HepG2 (cell line): Measurements from ENCODE around the gene ZCCHC8. TPM values are rescaled to one million over a fixed set of nuclear protein-coding genes. Genes with fewer than 3 reads are reported as not detected.

ENCODE experiments used
- ATAC-seq: fragments of 200-7000 bp; cut with Tn5 transposase; 3 replicates; pipeline ENCODE4 v1.9.1; 2020; ENCODE audit warnings: mild to moderate bottlenecking, moderate library complexity
- BruUV-seq: library from RNA; stranded (reverse); fragments of 400-500 nt; replicated peaks from 2 replicates; lab custom pipeline; 2021; lab: Mats Ljungman, UMichigan
- CTCF ChIA-PET: fragments of 300-600 bp; formaldehyde crosslinking; extraction: SDS; loops from one replicate; lab custom pipeline; 2021; ENCODE audit warnings: low total read pairs, inconsistent platforms, low intra/inter-chr PET ratio; lab: Yijun Ruan, JAX
- POLR2A ChIA-PET: fragments of 350-600 bp; sonication (Branson Sonifier 250); formaldehyde crosslinking; loops from one replicate; lab custom pipeline; 2020; ENCODE audit warnings: antibody characterized with exemption, inconsistent platforms; lab: Yijun Ruan, JAX
- DNase-seq: peaks from one replicate; pipeline ENCODE4 v3.0.0-alpha.2; 2015; ENCODE audit warnings: low spot score
- FAIRE-seq: peaks from 3 replicates; lab custom pipeline; 2011; peaks lifted over from hg19 to GRCh38; lab: Jason Lieb, UNC
- H2AFZ ChIP-seq: one replicate; pipeline ENCODE4 v1.6.1; 2011; ENCODE audit warnings: low read length, inconsistent platforms
- H3K27ac ChIP-seq: fragments of 300-600 bp; 3 replicates; pipeline ENCODE4 v1.8.0; 2011; ENCODE audit warnings: mixed run types, mild to moderate bottlenecking, mixed read lengths, low read length, inconsistent platforms; ENCODE audit not compliant: insufficient read depth; ENCODE audit errors: extremely low read length
- H3K27me3 ChIP-seq, 2 experiments: fragments of 200-600 bp in 1 of 2; 2 replicates in 1 of 2; 3 replicates in 1 of 2; pipeline versions ENCODE4 v1.6.0 to v1.8.0; 2011; ENCODE audit warnings: low read length in 2 of 2, mild to moderate bottlenecking in 2 of 2, moderate library complexity in 2 of 2, inconsistent platforms in 1 of 2; ENCODE audit not compliant: insufficient read depth in 2 of 2, control insufficient read depth in 1 of 2
- H3K36me3 ChIP-seq, 2 experiments: fragments of 200-600 bp in 1 of 2; replicated peaks in 1 of 2; 2 replicates in 1 of 2; 3 replicates in 1 of 2; pipeline versions ENCODE4 v1.5.1 to v1.8.0; 2011; ENCODE audit warnings: low read length in 2 of 2, inconsistent platforms in 1 of 2; ENCODE audit not compliant: insufficient read depth in 2 of 2, control insufficient read depth in 1 of 2
- H3K4me1 ChIP-seq: 2 replicates; pipeline ENCODE4 v1.5.1; 2012; ENCODE audit warnings: low read length, inconsistent platforms; ENCODE audit not compliant: insufficient read depth
- H3K4me2 ChIP-seq: 2 replicates; pipeline ENCODE4 v1.6.0; 2011; ENCODE audit warnings: low read depth, low read length, inconsistent platforms
- H3K4me3 ChIP-seq, 3 experiments: fragments of 200-600 bp in 1 of 3; sonication (generic), shearing (Covaris generic) in 1 of 3; replicated peaks in 1 of 3; 2 replicates each; pipeline ENCODE4 v1.5.1; 2011 to 2016; ENCODE audit warnings: low read length in 3 of 3, inconsistent platforms in 2 of 3, low read depth in 2 of 3, mild to moderate bottlenecking in 2 of 3, control low read depth in 1 of 3, mixed read lengths in 1 of 3; ENCODE audit not compliant: insufficient read depth in 1 of 3
- H3K79me2 ChIP-seq: one replicate; pipeline ENCODE4 v1.6.1; 2011; ENCODE audit warnings: low read length, inconsistent platforms; ENCODE audit not compliant: insufficient read depth
- H3K9ac ChIP-seq: 2 replicates; pipeline ENCODE4 v1.6.0; 2011; ENCODE audit warnings: mild to moderate bottlenecking, low read depth, low read length, inconsistent platforms; ENCODE audit not compliant: insufficient read depth
- H3K9me3 ChIP-seq: 2 replicates; pipeline ENCODE4 v1.5.1; 2012; ENCODE audit warnings: mild to moderate bottlenecking, low read length
- H4K20me1 ChIP-seq: 2 replicates; pipeline ENCODE4 v1.6.0; 2011; ENCODE audit warnings: inconsistent platforms, mild to moderate bottlenecking, low read length, moderate library complexity; ENCODE audit not compliant: insufficient read depth
- AGO2 ChIP-seq: fragments of 200-400 bp; formaldehyde crosslinking; optimal IDR thresholded peaks from 2 replicates; pipeline ENCODE3; 2017; ENCODE audit warnings: mild to moderate bottlenecking, low read depth, low read length, moderate library complexity
- CBX1 ChIP-seq: IDR thresholded peaks from one replicate; pipeline ENCODE4 v1.6.1; 2016; ENCODE audit warnings: antibody characterized with exemption, low read depth
- CBX2 ChIP-seq, 2 experiments: fragments of 200-600 bp in 1 of 2; sonication (generic); formaldehyde crosslinking in 1 of 2; IDR thresholded peaks; 2 replicates each; pipeline versions ENCODE4 v1.7.0 to v1.8.1; 2018 to 2022; ENCODE audit warnings: low read depth in 2 of 2, low read length in 1 of 2, mild to moderate bottlenecking in 1 of 2, missing genetic modification reagents in 1 of 2
- JUNB ChIP-seq: sonication (generic); formaldehyde crosslinking; IDR thresholded peaks from 2 replicates; pipeline ENCODE4 v1.8.0; 2022; ENCODE audit warnings: missing genetic modification reagents, mild to moderate bottlenecking, borderline replicate concordance
- POLR2AphosphoS2 ChIP-seq: IDR thresholded peaks from 2 replicates; pipeline ENCODE4 v1.6.1; 2011; ENCODE audit warnings: low read depth, low read length, improper control_type of control experiment
- RBM22 ChIP-seq: fragments of 200-400 bp; formaldehyde crosslinking; optimal IDR thresholded peaks from 2 replicates; pipeline ENCODE3; 2017; ENCODE audit warnings: mild to moderate bottlenecking, low read length, moderate library complexity
- SALL2 ChIP-seq: sonication (generic); formaldehyde crosslinking; IDR thresholded peaks from 2 replicates; pipeline ENCODE4 v1.8.1; 2023; ENCODE audit warnings: mild to moderate bottlenecking, missing genetic modification reagents, inconsistent platforms
- SOX5 ChIP-seq: IDR thresholded peaks from 2 replicates; pipeline ENCODE4 v1.6.1; 2016; ENCODE audit warnings: borderline replicate concordance
- TP53 ChIP-seq: sonication (generic); formaldehyde crosslinking; conservative IDR thresholded peaks from 2 replicates; pipeline ENCODE4 v1.4.0; 2020; ENCODE audit warnings: missing genetic modification reagents
- ZC3H4 ChIP-seq: sonication (generic); formaldehyde crosslinking; IDR thresholded peaks from 2 replicates; pipeline ENCODE4 v1.4.0; 2020; ENCODE audit warnings: missing genetic modification reagents, borderline replicate concordance
- ZFAT ChIP-seq: sonication (generic); formaldehyde crosslinking; conservative IDR thresholded peaks from 2 replicates; pipeline ENCODE4 v1.8.1; 2023; ENCODE audit warnings: missing genetic modification reagents, inconsistent platforms
- ZNF530 ChIP-seq: sonication (generic); formaldehyde crosslinking; IDR thresholded peaks from 2 replicates; pipeline ENCODE4 v1.5.0; 2020; ENCODE audit warnings: low read depth, mild to moderate bottlenecking, missing genetic modification reagents
- WGBS: methylation state at CpG from one replicate; pipeline ENCODE4 v1.1.6; 2017; ENCODE audit warnings: low lambda C conversion rate; 5-methylcytosine and 5-hydroxymethylcytosine counted together
- in situ Hi-C: cut with HindIII; loops from 2 replicates; pipeline ENCODE4 v1.10.0; 2017; ENCODE audit warnings: low pct_unique_long_range_greater_than_20kb; ENCODE audit not compliant: extremely low pct_ligation_motif_present
- intact Hi-C: fragments of 100-400 bp; cut with micrococcal nuclease; formaldehyde crosslinking; loops from one replicate; pipeline ENCODE4 v1.10.0; 2022; ENCODE audit not compliant: unreplicated experiment
- polyA plus RNA-seq, 8 experiments: library from polyadenylated mRNA; depleted of rRNA in 3 of 8; stranded (reverse) in 7 of 8; unstranded in 1 of 8; fragments of >200 nt; fragmentation: Illumina TruSeq in 4 of 8; extraction: Trizol in 4 of 8; gene quantifications; 2 replicates each; pipeline versions ENCODE4 v1.2.1 to v1.2.3, GENCODE V29; 2011 to 2016; ENCODE audit warnings: low read depth in 4 of 8, missing spikeins in 1 of 8, mixed read lengths in 1 of 8; ENCODE audit not compliant: insufficient read depth in 1 of 8
- total RNA-seq, 5 experiments: library from RNA; depleted of rRNA; stranded (reverse); fragments of >200 nt; fragmentation: Illumina TruSeq; extraction: Trizol; gene quantifications; 2 replicates each; pipeline ENCODE4 v1.2.3, GENCODE V29; 2016; ENCODE audit warnings: low read depth in 1 of 5
- TF ChIP-seq, protein P1 (sequence below): sonication (generic); formaldehyde crosslinking; IDR thresholded peaks from 2 replicates; pipeline ENCODE4 v1.4.0; 2020; ENCODE audit warnings: mild to moderate bottlenecking, low read depth, missing genetic modification reagents
- TF ChIP-seq, protein P2 (sequence below): sonication (generic); formaldehyde crosslinking; IDR thresholded peaks from 2 replicates; pipeline ENCODE4 v1.4.0; 2020; ENCODE audit warnings: missing genetic modification reagents
- TF ChIP-seq, protein P3 (sequence below): sonication (generic); formaldehyde crosslinking; IDR thresholded peaks from 2 replicates; pipeline ENCODE4 v1.4.0; 2020; ENCODE audit warnings: missing genetic modification reagents, borderline replicate concordance
- TF ChIP-seq, protein P4 (sequence below): sonication (generic); formaldehyde crosslinking; IDR thresholded peaks from 2 replicates; pipeline ENCODE4 v1.5.0; 2020; ENCODE audit warnings: mild to moderate bottlenecking, missing genetic modification reagents

ZCCHC8 gene
- total and polyA plus RNA-seq, 2 of the 13 experiments (the other 11 are each of a cell fraction or from before 2014, with no cell fraction given): 18.6 to 20.9 TPM

DNA sequence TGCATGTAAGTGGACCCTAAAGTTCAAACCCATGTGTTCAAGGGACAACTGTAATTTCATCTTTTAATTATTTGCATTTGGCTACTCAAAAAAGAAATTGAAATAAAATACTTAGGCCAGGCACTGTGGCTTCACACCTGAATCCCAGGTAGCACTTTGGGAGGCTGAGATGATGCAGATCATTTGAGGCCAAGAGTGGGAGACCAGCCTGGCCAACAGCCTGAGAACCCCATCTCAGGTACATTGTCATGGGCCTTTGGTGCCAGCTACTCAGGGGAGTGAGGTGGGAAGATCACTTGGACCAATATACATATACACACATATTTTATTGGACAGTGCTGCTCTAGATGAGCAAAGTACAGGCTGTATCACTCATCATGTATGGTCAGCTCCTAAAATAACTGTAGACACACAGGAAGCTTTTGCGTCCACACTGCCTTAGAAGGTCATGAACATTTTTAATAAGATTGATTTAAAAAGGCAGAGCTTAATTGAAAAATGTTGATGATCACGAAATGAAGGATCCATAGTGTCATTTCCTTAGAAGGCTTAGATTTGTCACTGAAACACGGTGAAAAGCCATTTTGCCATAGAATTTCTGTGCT is 2.5 kb upstream of the ZCCHC8 start:
- CTCF ChIA-PET: no interaction called here

More for the DNA sequence above, 2.5 kb upstream of the ZCCHC8 start:
- Histone ChIP-seq H2AFZ (no peak overlapping the region), H3K36me3 (peaks cover 16 to 36% of the 10 kb centered on the region in 2 experiments), H3K4me1 (peaks cover 17% of the 10 kb centered on the region), H3K4me2 (no peak overlapping the region), H3K79me2 (peaks cover 21% of the 10 kb centered on the region), H3K27me3 (no peaks in the 10 kb centered on the region; a peak in 1 of 5 replicates), H4K20me1 (peaks cover 9% of the 10 kb centered on the region; the same call in 1 of the 2 replicates), H3K27ac (no peak overlapping the region), H3K9me3 (no peaks in the 10 kb centered on the region), H3K4me3 (no peak overlapping the region), H3K9ac (no peak overlapping the region)
- in situ Hi-C loops: no loop called here
- 96% methylated on average over 3 of the region's 3 CpGs for WGBS
- POLR2A ChIA-PET: interaction anchor here (1.0 to 2.0 kb wide), 5 partner anchors 10 to 103 kb away, joined by 3 to 9 read pairs (median 5); partner anchors contain the start of genes KNTC1 and RSRC2
- intact Hi-C loops: no loop called here
- ATAC-seq (no peak), FAIRE-seq (no peak), DNase-seq (no peak)
- no peak for TF ChIP-seq CBX1
- no peak for TF ChIP-seq TP53 (CRISPR knock-in tag)
- no peak for TF ChIP-seq SALL2
- TF ChIP-seq ZFAT (CRISPR knock-in tag): no peak
- TF ChIP-seq CBX2 (IDR thresholded peaks at IDR 0.05; ENCODE audit: low read depth, low read length): no peak
- TF ChIP-seq CBX2 (CRISPR knock-in tag; IDR thresholded peaks at IDR 0.05; ENCODE audit: low read depth): no peak
- TF ChIP-seq ZC3H4 (CRISPR knock-in tag): no peak
- TF ChIP-seq POLR2AphosphoS2: peak; percentile 43; the same call in 1 of the 2 replicates
- TF ChIP-seq SOX5 (CRISPR knock-in tag): no peak
- TF ChIP-seq JUNB (CRISPR knock-in tag): no peak
- TF ChIP-seq, protein P1, sequence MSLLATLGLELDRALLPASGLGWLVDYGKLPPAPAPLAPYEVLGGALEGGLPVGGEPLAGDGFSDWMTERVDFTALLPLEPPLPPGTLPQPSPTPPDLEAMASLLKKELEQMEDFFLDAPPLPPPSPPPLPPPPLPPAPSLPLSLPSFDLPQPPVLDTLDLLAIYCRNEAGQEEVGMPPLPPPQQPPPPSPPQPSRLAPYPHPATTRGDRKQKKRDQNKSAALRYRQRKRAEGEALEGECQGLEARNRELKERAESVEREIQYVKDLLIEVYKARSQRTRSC (CRISPR knock-in tag): no peak
- TF ChIP-seq, protein P2, sequence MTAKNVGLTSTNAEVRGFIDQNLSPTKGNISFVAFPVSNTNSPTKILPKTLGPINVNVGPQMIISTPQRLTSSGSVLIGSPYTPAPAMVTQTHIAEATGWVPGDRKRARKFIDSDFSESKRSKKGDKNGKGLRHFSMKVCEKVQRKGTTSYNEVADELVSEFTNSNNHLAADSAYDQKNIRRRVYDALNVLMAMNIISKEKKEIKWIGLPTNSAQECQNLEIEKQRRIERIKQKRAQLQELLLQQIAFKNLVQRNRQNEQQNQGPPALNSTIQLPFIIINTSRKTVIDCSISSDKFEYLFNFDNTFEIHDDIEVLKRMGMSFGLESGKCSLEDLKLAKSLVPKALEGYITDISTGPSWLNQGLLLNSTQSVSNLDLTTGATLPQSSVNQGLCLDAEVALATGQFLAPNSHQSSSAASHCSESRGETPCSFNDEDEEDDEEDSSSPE (CRISPR knock-in tag): no peak
- TF ChIP-seq ZNF530 (CRISPR knock-in tag): no peak
- TF ChIP-seq, protein P3, sequence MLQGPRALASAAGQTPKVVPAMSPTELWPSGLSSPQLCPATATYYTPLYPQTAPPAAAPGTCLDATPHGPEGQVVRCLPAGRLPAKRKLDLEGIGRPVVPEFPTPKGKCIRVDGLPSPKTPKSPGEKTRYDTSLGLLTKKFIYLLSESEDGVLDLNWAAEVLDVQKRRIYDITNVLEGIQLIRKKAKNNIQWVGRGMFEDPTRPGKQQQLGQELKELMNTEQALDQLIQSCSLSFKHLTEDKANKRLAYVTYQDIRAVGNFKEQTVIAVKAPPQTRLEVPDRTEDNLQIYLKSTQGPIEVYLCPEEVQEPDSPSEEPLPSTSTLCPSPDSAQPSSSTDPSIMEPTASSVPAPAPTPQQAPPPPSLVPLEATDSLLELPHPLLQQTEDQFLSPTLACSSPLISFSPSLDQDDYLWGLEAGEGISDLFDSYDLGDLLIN (CRISPR knock-in tag): no peak
- peak; percentile 88 for TF ChIP-seq RBM22
- TF ChIP-seq, protein P4, sequence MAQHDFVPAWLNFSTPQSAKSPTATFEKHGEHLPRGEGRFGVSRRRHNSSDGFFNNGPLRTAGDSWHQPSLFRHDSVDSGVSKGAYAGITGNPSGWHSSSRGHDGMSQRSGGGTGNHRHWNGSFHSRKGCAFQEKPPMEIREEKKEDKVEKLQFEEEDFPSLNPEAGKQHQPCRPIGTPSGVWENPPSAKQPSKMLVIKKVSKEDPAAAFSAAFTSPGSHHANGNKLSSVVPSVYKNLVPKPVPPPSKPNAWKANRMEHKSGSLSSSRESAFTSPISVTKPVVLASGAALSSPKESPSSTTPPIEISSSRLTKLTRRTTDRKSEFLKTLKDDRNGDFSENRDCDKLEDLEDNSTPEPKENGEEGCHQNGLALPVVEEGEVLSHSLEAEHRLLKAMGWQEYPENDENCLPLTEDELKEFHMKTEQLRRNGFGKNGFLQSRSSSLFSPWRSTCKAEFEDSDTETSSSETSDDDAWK: no peak
- TF ChIP-seq AGO2: no peak
- TF ChIP-seq, all 625 proteins: peak for 2
- BruUV-seq: no TSS peak
